ENCODE data around the gene GDF9.
"Not testable (repeated sequence)": the region's sequence is repeated elsewhere in the genome, so short reads cannot be mapped to it uniquely, and the experiment has no call there.

The GDF9 gene

GRCh38 chr5:132873119-132873929 lies 7.1 kb upstream of the GDF9 start, which contains the start of gene LEAP2:
TSS of gene LEAP2 (plus strand) at chr5:132873668. CDS start at chr5:132873695, 27 bp downstream.
- FAIRE-seq (no peak), DNase-seq (ENCODE audit: low spot score) (no peak)

GRCh38 chr5:132872788-132873118 lies 6.5 kb upstream of the GDF9 start:
- FAIRE-seq (no peak), DNase-seq (ENCODE audit: low spot score) (no peak)

DNA sequence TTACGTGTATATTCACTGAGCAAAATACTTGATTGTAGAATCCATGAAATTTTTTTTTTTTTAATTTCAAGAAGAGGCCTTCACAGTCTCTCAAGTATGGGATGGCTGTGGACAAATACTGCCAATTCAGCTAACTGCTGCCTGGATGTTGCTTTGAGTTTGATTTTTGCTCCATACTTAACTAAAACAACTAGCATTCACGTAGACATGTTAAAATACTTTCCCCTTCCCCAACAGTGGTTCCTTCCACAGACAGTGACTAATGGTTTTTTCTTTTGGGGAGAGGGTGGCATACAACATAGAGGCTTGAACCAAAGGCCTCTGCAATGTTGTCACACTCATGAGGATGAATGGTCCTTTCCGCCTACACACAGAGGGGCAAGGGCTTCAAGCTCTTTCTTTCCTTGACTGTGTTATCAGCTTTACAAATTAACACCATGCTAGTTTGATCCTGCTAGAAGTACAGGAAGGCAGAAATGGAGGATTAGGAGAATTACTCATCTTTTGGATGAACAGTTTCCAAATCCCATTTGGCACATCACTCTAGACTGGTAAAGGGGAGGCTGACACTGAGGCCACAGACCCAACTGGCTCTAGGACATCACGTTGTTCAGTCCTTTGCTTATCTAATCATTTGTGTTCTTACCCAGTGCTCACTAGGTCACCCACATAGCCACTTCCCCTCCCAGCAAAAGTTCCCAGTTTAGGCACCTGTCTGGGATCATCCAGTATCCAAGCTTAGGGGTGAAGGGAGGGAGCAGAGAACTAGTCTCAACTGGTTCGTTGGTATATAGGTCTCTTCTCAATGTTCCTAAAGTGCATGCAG lies 5.4 kb upstream of the GDF9 start:
- DNase-seq (ENCODE audit: low spot score) (no peak), FAIRE-seq (no peak)

DNA sequence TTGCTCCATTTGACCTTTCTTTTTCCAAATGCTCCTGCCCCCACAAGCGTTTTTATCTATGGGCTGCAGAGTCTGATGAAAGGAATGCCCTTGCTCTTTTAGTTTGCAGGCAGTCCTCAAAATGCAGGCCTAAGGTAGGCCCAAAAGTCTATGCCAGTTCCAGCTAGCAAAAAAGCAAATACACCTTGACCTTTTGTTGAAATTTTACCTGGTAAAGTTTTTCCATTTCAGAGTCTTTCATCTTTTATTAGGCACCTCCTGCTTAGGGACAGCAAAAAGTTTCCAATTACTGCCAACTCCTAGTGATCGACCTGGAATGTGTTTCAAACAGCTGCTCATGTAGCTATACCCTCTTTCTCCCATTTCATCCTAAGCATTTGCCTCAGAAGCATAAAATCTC lies 4.5 kb upstream of the GDF9 start:
- no peak for FAIRE-seq
- DNase-seq (ENCODE audit: low spot score): no peak

- FAIRE-seq: no peak
- no peak for DNase-seq (ENCODE audit: low spot score)
Observed at GRCh38 chr5:132868754-132869153, 2.5 kb upstream of the GDF9 start.

GRCh38 chr5:132867046-132867451 lies 780 bp upstream of the GDF9 start:
- FAIRE-seq (no peak), DNase-seq (ENCODE audit: low spot score) (no peak)

DNA sequence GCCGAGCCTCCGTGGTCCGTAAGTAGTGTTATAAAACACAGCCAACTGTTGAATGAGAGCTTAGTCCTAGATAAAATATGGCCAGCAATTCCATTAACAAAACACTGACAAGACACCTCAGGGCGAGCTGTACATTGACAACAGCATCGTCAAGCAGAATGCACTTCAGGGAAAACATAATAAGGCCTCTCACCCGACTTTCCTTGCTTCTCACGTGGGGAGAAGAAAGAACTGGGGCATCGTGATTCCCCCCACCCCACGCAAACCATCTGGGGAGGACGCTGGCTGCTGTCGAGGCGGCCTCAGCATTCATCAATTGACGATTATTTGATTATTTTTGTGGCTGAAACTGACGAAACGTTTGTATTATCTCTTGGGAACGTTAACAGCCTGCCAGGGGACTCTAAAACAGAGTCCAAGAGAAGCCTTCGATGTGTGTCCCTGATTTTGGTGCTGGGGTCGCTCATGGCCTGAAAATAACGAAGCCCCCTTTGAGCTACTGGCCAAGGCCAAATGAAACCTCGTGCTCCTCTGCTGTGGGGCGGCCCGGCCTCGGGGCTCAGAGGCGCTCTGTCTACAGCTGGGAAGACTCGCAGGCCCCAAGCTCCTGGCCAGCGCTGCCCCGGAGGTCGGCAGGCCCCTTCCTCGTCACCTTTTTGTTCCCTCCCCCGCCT lies 464 bp downstream of the GDF9 start:
- DNase-seq (ENCODE audit: low spot score) (no peak), FAIRE-seq (no peak)

DNA sequence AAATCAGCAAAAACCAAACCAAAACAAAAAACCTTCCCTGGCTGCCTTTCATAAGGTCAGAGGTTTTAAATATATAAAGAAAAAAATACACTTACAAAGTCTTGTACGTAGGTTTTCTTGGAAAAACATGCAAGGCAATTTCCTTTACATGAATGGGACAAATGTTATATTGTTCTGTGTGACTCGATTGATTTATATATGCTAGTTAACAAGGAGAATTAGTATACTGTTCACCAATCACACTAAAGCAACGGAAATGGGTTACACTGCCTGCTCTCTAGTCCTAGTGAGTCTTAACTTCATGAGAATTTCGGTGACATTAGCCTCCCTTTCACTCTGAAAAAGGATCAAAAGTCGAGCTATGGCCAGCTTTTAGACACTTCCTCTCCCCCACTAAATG lies 5.5 kb downstream of the GDF9 start:
- FAIRE-seq: no peak
- DNase-seq (ENCODE audit: low spot score): no peak

DNA sequence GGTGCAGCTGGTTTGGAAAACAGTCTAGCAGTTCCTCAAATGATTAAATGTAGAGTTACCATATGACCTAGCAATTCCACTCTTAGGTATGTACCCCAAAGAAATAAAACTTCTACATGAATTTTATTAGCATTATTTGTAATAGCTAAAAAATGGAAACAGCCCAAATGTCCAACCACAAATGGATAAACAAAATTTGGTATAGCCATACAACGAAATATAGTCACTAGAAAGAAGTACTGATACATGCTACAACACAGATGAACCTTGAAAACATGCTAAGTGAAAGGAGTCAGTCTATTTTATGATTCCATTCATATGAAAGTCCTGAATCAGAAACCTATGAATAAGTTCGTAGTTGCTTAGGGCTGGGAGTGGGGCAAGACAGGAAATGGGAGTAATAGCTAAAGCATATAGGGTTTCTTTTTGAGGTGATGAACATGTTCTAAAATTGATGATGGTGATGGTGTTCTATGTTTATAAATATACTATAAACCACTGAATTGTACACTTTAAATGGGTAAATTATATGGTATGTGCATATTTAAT lies 6.3 kb downstream of the GDF9 start:
- FAIRE-seq: no peak
- no peak for DNase-seq (ENCODE audit: low spot score)

DNA sequence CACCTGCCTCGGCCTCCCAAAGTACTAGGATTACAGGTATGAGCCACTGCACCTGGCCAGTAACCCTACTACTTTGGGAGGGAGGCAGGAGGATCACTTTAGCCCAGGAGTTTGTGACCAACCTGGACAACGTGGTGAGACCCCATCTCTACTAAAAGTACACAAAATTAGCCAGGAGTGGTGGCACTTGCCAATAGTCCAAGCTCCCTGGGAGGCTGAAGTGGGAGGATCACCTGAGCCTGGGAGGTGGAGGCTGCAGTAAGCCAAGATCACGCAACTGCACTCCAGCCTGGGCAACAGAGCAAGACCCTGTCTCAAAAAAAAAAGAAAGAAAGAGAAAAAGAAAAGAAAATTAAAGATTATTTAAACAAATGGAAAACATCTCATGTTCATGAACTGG lies 10.3 kb downstream of the GDF9 start:
- no peak for FAIRE-seq
- no peak for DNase-seq (ENCODE audit: low spot score)

DNA sequence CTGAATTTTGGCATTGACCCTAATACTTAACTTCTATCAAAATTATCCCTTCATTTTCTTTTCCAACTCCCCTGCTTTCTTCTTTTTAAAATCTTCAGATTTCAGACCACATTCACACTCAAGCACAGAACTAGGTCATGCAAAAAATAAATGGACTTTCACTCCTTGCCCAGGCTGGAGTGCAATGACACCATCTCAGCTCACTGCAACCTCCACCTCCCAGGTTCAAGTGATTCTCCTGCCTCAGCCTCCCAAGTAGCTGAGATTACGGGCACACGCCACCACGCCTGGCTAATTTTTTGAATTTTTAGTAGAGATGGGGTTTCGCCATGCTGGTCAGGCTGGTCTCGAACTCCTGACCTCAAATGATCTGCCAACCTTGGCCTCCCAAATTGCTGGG lies 11.3 kb downstream of the GDF9 start:
- not testable (repeated sequence) for DNase-seq (ENCODE audit: low spot score); FAIRE-seq

GRCh38 chr5:132854301-132854700 lies 12.0 kb downstream of the GDF9 start:
- DNase-seq (ENCODE audit: low spot score): no peak
- no peak for FAIRE-seq

- DNase-seq (ENCODE audit: low spot score): no peak
- peak; percentile 2 for FAIRE-seq
Observed at GRCh38 chr5:132853790-132854189, 12.5 kb downstream of the GDF9 start.

GRCh38 chr5:132853323-132853722 lies 12.9 kb downstream of the GDF9 start:
- no peak for DNase-seq (ENCODE audit: low spot score)
- no peak for FAIRE-seq

GRCh38 chr5:132850066-132850465 lies 16.2 kb downstream of the GDF9 start:
- DNase-seq (ENCODE audit: low spot score) (no peak), FAIRE-seq (no peak)

GRCh38 chr5:132849347-132849746 lies 16.9 kb downstream of the GDF9 start:
- FAIRE-seq: no peak
- DNase-seq (ENCODE audit: low spot score): no peak

DNA sequence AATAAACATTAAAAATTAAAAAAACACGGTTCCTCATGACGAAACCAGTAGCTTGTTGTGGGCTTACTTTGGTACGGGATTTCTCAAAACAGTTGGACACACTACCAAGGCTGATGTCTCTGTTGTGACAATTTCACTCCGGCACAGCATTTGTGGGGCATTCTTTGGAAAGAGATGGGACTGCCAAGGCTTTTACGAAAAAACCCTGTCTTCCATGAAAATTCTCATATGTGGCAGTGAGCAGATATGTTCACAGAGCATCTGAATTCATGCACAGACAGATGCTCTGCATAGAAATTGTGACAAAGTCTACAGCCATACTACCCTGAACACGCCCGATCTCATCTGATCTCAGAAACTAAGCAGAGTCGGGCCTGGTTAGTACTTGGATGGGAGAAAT lies 18.0 kb downstream of the GDF9 start:
- no peak for FAIRE-seq
- no peak for DNase-seq (ENCODE audit: low spot score)

DNA sequence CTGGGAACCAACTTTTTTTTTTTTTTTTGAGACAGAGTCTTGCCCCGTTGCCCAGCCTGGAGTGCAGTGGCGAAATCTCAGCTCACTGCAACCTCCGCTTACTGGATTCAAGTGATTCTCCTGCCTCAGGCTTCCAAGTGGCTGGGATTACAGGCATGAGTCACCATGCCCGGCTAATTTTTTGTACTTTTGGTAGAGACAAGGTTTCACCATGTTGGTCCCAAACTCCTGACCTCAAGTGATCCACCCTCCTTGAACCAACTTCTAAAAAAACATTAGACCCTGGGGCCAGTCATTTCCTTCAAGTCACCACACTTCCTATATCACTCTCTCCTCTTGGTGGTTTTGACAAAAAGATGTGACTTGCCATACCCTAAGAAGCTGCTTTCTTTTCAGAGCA lies 25.0 kb downstream of the GDF9 start:
- FAIRE-seq (no peak), DNase-seq (ENCODE audit: low spot score) (no peak)

GRCh38 chr5:132840896-132841295 lies 25.4 kb downstream of the GDF9 start:
- DNase-seq (ENCODE audit: low spot score): no peak
- no peak for FAIRE-seq

DNA sequence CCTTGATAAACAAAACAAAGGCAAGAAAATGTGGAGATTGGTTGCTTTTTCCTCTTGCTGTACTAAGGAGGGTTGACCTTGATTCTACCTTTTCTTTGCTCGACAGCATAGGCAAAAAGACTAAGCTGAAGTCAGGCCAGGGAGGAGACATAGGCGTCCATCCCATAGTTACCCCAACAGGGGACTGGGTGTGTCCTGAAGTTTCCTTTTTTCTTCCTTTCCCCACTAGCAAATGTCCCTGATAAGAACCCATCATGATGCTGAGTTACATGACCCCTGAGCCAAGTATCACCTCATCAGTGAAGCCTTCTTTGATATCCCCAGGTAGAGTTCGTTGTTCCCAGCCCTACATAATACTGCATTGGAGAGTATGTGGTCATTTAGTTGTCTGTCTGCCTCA lies 26.0 kb downstream of the GDF9 start:
- DNase-seq (ENCODE audit: low spot score) (no peak), FAIRE-seq (no peak)

- DNase-seq (ENCODE audit: low spot score) (no peak), FAIRE-seq (no peak)
Observed at GRCh38 chr5:132839426-132840301, 26.6 kb downstream of the GDF9 start.
